Large intestine (tissue), 3 donors: ENCODE data around the gene TNFSF11. TPM values are rescaled to one million over a fixed set of nuclear protein-coding genes. Genes with fewer than 3 reads are reported as not detected.

ENCODE experiments used
- DNase-seq, 2 donors: peaks; one replicate each; pipeline versions ENCODE4 v3.0.0 to v3.0.0-alpha.2; 2013
- H3K27ac ChIP-seq: one replicate; pipeline ENCODE4 v1.5.1; 2013; ENCODE audit warnings: low read length
- H3K27me3 ChIP-seq: 2 replicates; pipeline ENCODE4 v1.6.1; 2013; ENCODE audit warnings: low read length; ENCODE audit not compliant: control insufficient read depth, insufficient read depth
- H3K36me3 ChIP-seq: 2 replicates; pipeline ENCODE4 v1.6.1; 2013; ENCODE audit warnings: low read length; ENCODE audit not compliant: control insufficient read depth, insufficient read depth
- H3K4me1 ChIP-seq: one replicate; pipeline ENCODE4 v1.6.1; 2013; ENCODE audit warnings: low read length; ENCODE audit not compliant: control insufficient read depth, insufficient read depth
- H3K4me3 ChIP-seq: one replicate; pipeline ENCODE4 v1.5.1; 2013; ENCODE audit warnings: low read length
- H3K9me3 ChIP-seq: one replicate; pipeline ENCODE4 v1.6.1; 2013; ENCODE audit warnings: mild to moderate bottlenecking, low read depth, low read length, moderate library complexity; ENCODE audit not compliant: control insufficient read depth
- WGBS: methylation state at CpG from one replicate; pipeline ENCODE4 v1.1.5; 2013; ENCODE audit warnings: low lambda C conversion rate; ENCODE audit not compliant: insufficient coverage; 5-methylcytosine and 5-hydroxymethylcytosine counted together
- polyA plus RNA-seq: library from polyadenylated mRNA; unstranded; fragments of 120-200 nt; gene quantifications from one replicate; pipeline ENCODE4 v1.2.1, GENCODE V29; 2013

TNFSF11 gene
- polyA plus RNA-seq, 1 donor: 1.3 TPM

- H3K4me1 ChIP-seq: no peaks in the 10 kb centered on the region
- H3K27me3 ChIP-seq: no peaks in the 10 kb centered on the region
- no peaks in the 10 kb centered on the region for H3K36me3 ChIP-seq
- H3K9me3 ChIP-seq: no peaks in the 10 kb centered on the region
- H3K27ac ChIP-seq: no peak overlapping the region
- DNase-seq: no peak
- no peak overlapping the region for H3K4me3 ChIP-seq
Observed at GRCh38 chr13:42633495-42633894, 59.5 kb downstream of the TNFSF11 start.

GRCh38 chr13:42638101-42638500, 64.1 kb downstream of the TNFSF11 start:
- WGBS: no CpG with 5 or more reads among the region's 5 CpGs
- DNase-seq: no peak
- Histone ChIP-seq H3K27ac (no peak overlapping the region), H3K4me1 (no peaks in the 10 kb centered on the region), H3K36me3 (no peaks in the 10 kb centered on the region), H3K9me3 (peaks cover 3% of the 10 kb centered on the region), H3K4me3 (no peak overlapping the region), H3K27me3 (no peaks in the 10 kb centered on the region)

- no peaks in the 10 kb centered on the region for H3K36me3 ChIP-seq
- no peaks in the 10 kb centered on the region for H3K4me1 ChIP-seq
- H3K27ac ChIP-seq: no peak overlapping the region
- no peaks in the 10 kb centered on the region for H3K27me3 ChIP-seq
- DNase-seq: no peak
- peaks cover 3% of the 10 kb centered on the region for H3K9me3 ChIP-seq
- no CpG with 5 or more reads among the region's 1 CpG for WGBS
- H3K4me3 ChIP-seq: no peak overlapping the region
Observed at GRCh38 chr13:42638886-42639285, 64.9 kb downstream of the TNFSF11 start.

GRCh38 chr13:42643076-42643475, 69.1 kb downstream of the TNFSF11 start:
- no CpG with 5 or more reads among the region's 14 CpGs for WGBS
- no peaks in the 10 kb centered on the region for H3K27me3 ChIP-seq
- peaks cover 3% of the 10 kb centered on the region for H3K9me3 ChIP-seq
- no peaks in the 10 kb centered on the region for H3K36me3 ChIP-seq
- H3K4me3 ChIP-seq: no peak overlapping the region
- DNase-seq: no peak
- no peaks in the 10 kb centered on the region for H3K4me1 ChIP-seq
- no peak overlapping the region for H3K27ac ChIP-seq

GRCh38 chr13:42644841-42645240, 70.9 kb downstream of the TNFSF11 start:
- DNase-seq: no peak
- Histone ChIP-seq H3K27me3 (no peaks in the 10 kb centered on the region), H3K27ac (no peak overlapping the region), H3K4me1 (no peaks in the 10 kb centered on the region), H3K4me3 (no peak overlapping the region), H3K36me3 (no peaks in the 10 kb centered on the region), H3K9me3 (peaks cover under 1% of the 10 kb centered on the region)
- 100% methylated on average over 1 of the region's 3 CpGs for WGBS

- no peak overlapping the region for H3K4me3 ChIP-seq
- H3K27me3 ChIP-seq: no peaks in the 10 kb centered on the region
- no CpG with 5 or more reads among the region's 1 CpG for WGBS
- H3K27ac ChIP-seq: no peak overlapping the region
- no peaks in the 10 kb centered on the region for H3K36me3 ChIP-seq
- no peaks in the 10 kb centered on the region for H3K4me1 ChIP-seq
- no peak for DNase-seq
- no peaks in the 10 kb centered on the region for H3K9me3 ChIP-seq
Observed at GRCh38 chr13:42645717-42646116, 71.8 kb downstream of the TNFSF11 start.

- Histone ChIP-seq H3K27me3 (no peaks in the 10 kb centered on the region), H3K4me3 (no peak overlapping the region), H3K36me3 (no peaks in the 10 kb centered on the region), H3K27ac (no peak overlapping the region), H3K9me3 (no peaks in the 10 kb centered on the region), H3K4me1 (no peaks in the 10 kb centered on the region)
- no peak for DNase-seq
Observed at GRCh38 chr13:42649141-42649540, 75.2 kb downstream of the TNFSF11 start.

- Histone ChIP-seq H3K4me1 (no peaks in the 10 kb centered on the region), H3K4me3 (no peak overlapping the region), H3K27me3 (no peaks in the 10 kb centered on the region), H3K27ac (no peak overlapping the region), H3K9me3 (no peaks in the 10 kb centered on the region), H3K36me3 (no peaks in the 10 kb centered on the region)
- no CpG with 5 or more reads among the region's 1 CpG for WGBS
- peak in 1 of 2 donors; percentile 23 for DNase-seq
Observed at GRCh38 chr13:42649831-42650230, 75.9 kb downstream of the TNFSF11 start.

- Histone ChIP-seq H3K36me3 (no peaks in the 10 kb centered on the region), H3K27ac (no peak overlapping the region), H3K27me3 (no peaks in the 10 kb centered on the region), H3K4me1 (no peaks in the 10 kb centered on the region), H3K4me3 (no peak overlapping the region), H3K9me3 (no peaks in the 10 kb centered on the region)
- WGBS: no CpG with 5 or more reads among the region's 3 CpGs
- DNase-seq: no peak
Observed at GRCh38 chr13:42650506-42650905, 76.6 kb downstream of the TNFSF11 start.

GRCh38 chr13:42651936-42652641, 78.1 kb downstream of the TNFSF11 start:
- no peaks in the 10 kb centered on the region for H3K27me3 ChIP-seq
- WGBS: 92% methylated on average over 2 of the region's 6 CpGs
- no peak overlapping the region for H3K27ac ChIP-seq
- no peaks in the 10 kb centered on the region for H3K4me1 ChIP-seq
- H3K9me3 ChIP-seq: no peaks in the 10 kb centered on the region
- H3K4me3 ChIP-seq: no peak overlapping the region
- DNase-seq: no peak
- H3K36me3 ChIP-seq: no peaks in the 10 kb centered on the region

- Histone ChIP-seq H3K27me3 (no peaks in the 10 kb centered on the region), H3K4me1 (no peaks in the 10 kb centered on the region), H3K9me3 (no peaks in the 10 kb centered on the region), H3K27ac (no peak overlapping the region), H3K36me3 (no peaks in the 10 kb centered on the region), H3K4me3 (no peak overlapping the region)
- no CpG with 5 or more reads among the region's 1 CpG for WGBS
- no peak for DNase-seq
Observed at GRCh38 chr13:42652642-42653415, 78.9 kb downstream of the TNFSF11 start.
